Smooth muscle cell (in vitro differentiated cells): ENCODE results near the gene C4A. TPM values are rescaled to one million over a fixed set of nuclear protein-coding genes. Genes with fewer than 3 reads are reported as not detected.
A peak's percentile ranks its signal among the peaks of the same experiment; 100 is the strongest.
"Not testable (repeated sequence)": the region's sequence is repeated elsewhere in the genome, so short reads cannot be mapped to it uniquely, and the experiment has no call there.

Source experiments
- DNase-seq: peaks from one replicate; lab custom pipeline; 2025; ENCODE audit not compliant: unreplicated experiment; lab: John Stamatoyannopoulos, UW
- H2AFZ ChIP-seq: fragments of 200-600 bp; sonication (generic); 2 replicates; pipeline ENCODE4 v1.6.0; 2016; ENCODE audit warnings: antibody characterized with exemption, low read depth, mild to moderate bottlenecking
- H3F3A ChIP-seq: fragments of 200-600 bp; sonication (generic); 2 replicates; pipeline ENCODE4 v1.6.0; 2017; ENCODE audit warnings: antibody characterized with exemption, low read depth
- H3K27ac ChIP-seq: fragments of 200-600 bp; sonication (generic); 2 replicates; pipeline ENCODE4 v1.5.1; 2016; ENCODE audit warnings: low read depth, mild to moderate bottlenecking
- H3K27me3 ChIP-seq: fragments of 200-600 bp; sonication (generic); 2 replicates; pipeline ENCODE4 v1.6.1; 2016; ENCODE audit warnings: low read depth, mild to moderate bottlenecking
- H3K36me3 ChIP-seq: fragments of 200-600 bp; sonication (generic); 2 replicates; pipeline ENCODE4 v1.5.1; 2016; ENCODE audit warnings: low read depth
- H3K4me1 ChIP-seq: fragments of 200-600 bp; sonication (generic); 2 replicates; pipeline ENCODE4 v1.5.1; 2016; ENCODE audit warnings: low read depth
- H3K4me2 ChIP-seq: fragments of 200-600 bp; sonication (generic); 2 replicates; pipeline ENCODE4 v1.6.0; 2016; ENCODE audit warnings: mild to moderate bottlenecking
- H3K4me3 ChIP-seq: fragments of 200-600 bp; sonication (generic); 2 replicates; pipeline ENCODE4 v1.5.1; 2016; ENCODE audit warnings: mild to moderate bottlenecking
- H3K79me2 ChIP-seq: fragments of 200-600 bp; sonication (generic); 2 replicates; pipeline ENCODE4 v1.6.0; 2016; ENCODE audit warnings: low read depth, mild to moderate bottlenecking
- H3K9ac ChIP-seq: fragments of 200-600 bp; sonication (generic); 2 replicates; pipeline ENCODE4 v1.6.0; 2016; ENCODE audit warnings: low read depth
- H3K9me3 ChIP-seq: fragments of 200-600 bp; sonication (generic); replicated peaks from 2 replicates; pipeline ENCODE4 v1.5.1; 2016; ENCODE audit warnings: low read depth
- H4K20me1 ChIP-seq: fragments of 200-600 bp; sonication (generic); 2 replicates; pipeline ENCODE4 v1.6.0; 2016; ENCODE audit warnings: low read depth
- CTCF ChIP-seq: fragments of 200-600 bp; sonication (generic); IDR thresholded peaks from 2 replicates; pipeline ENCODE4 v1.5.1; 2017; ENCODE audit warnings: borderline replicate concordance, mild to moderate bottlenecking, antibody characterized with exemption; ENCODE audit not compliant: insufficient read depth, poor library complexity, severe bottlenecking
- WGBS: methylation state at CpG from one replicate; pipeline ENCODE4 v1.1.7; 2016; ENCODE audit warnings: low lambda C conversion rate; 5-methylcytosine and 5-hydroxymethylcytosine counted together
- polyA plus RNA-seq: library from polyadenylated mRNA; unstranded; fragments of >200 nt; fragmentation: Nextera tagmentation; extraction: Ambion mirVana; gene quantifications from 2 replicates; pipeline ENCODE4 v1.2.1, GENCODE V29; 2016
- total RNA-seq: library from RNA; depleted of rRNA; stranded (reverse); fragments of >200 nt; gene quantifications from 2 replicates; pipeline ENCODE4 v1.2.3, GENCODE V29; 2014

The C4A gene
- total and polyA plus RNA-seq, 2 experiments from 2014 or later, result 1.7 to 4.6 TPM

- H3K4me3 ChIP-seq, result no peak overlapping the region
- no peaks in the 10 kb centered on the region for H3F3A ChIP-seq
- H2AFZ ChIP-seq, result no peak overlapping the region
- H3K4me2 ChIP-seq, result peak overlapping the region; percentile 3
- no peak overlapping the region for H3K27ac ChIP-seq
- WGBS, result 84% methylated on average over 14 of the region's 14 CpGs
- no peaks in the 10 kb centered on the region for H4K20me1 ChIP-seq
- peaks cover 2% of the 10 kb centered on the region for H3K4me1 ChIP-seq
- no peaks in the 10 kb centered on the region for H3K9me3 ChIP-seq
- TF ChIP-seq CTCF, result no peak
- H3K9ac ChIP-seq, result no peak overlapping the region
- no peak for DNase-seq
- no peaks in the 10 kb centered on the region for H3K79me2 ChIP-seq
- H3K36me3 ChIP-seq, result no peaks in the 10 kb centered on the region
- no peaks in the 10 kb centered on the region for H3K27me3 ChIP-seq
Measured at GRCh38 chr6:32046450-32047083, 64.7 kb downstream of the C4A start.

GRCh38 chr6:32047084-32047478, 65.2 kb downstream of the C4A start:
- H3K79me2 ChIP-seq, result no peaks in the 10 kb centered on the region
- no peaks in the 10 kb centered on the region for H4K20me1 ChIP-seq
- peaks cover 2% of the 10 kb centered on the region for H3K4me1 ChIP-seq
- no peak overlapping the region for H3K9ac ChIP-seq
- no peak for DNase-seq
- TF ChIP-seq CTCF, result no peak
- no peak overlapping the region for H2AFZ ChIP-seq
- 50% methylated on average over 11 of the region's 11 CpGs for WGBS
- H3K27me3 ChIP-seq, result no peaks in the 10 kb centered on the region
- H3K4me3 ChIP-seq, result no peak overlapping the region
- no peak overlapping the region for H3K27ac ChIP-seq
- H3F3A ChIP-seq, result no peaks in the 10 kb centered on the region
- no peaks in the 10 kb centered on the region for H3K36me3 ChIP-seq
- H3K9me3 ChIP-seq, result no peaks in the 10 kb centered on the region
- H3K4me2 ChIP-seq, result peak overlapping the region; percentile 3

- H3K4me1 ChIP-seq, result peaks cover 2% of the 10 kb centered on the region
- H4K20me1 ChIP-seq, result no peaks in the 10 kb centered on the region
- no peaks in the 10 kb centered on the region for H3F3A ChIP-seq
- no peaks in the 10 kb centered on the region for H3K27me3 ChIP-seq
- H3K27ac ChIP-seq, result no peak overlapping the region
- no peak for DNase-seq
- no peak overlapping the region for H3K9ac ChIP-seq
- no peaks in the 10 kb centered on the region for H3K79me2 ChIP-seq
- no peak overlapping the region for H3K4me2 ChIP-seq
- no peak overlapping the region for H2AFZ ChIP-seq
- 97% methylated on average over 6 of the region's 6 CpGs for WGBS
- H3K9me3 ChIP-seq, result no peaks in the 10 kb centered on the region
- no peak for TF ChIP-seq CTCF
- H3K36me3 ChIP-seq, result no peaks in the 10 kb centered on the region
- H3K4me3 ChIP-seq, result no peak overlapping the region
Measured at GRCh38 chr6:32047539-32047854, 65.6 kb downstream of the C4A start.

GRCh38 chr6:32047855-32048766, 66.3 kb downstream of the C4A start:
- Histone ChIP-seq H3K79me2 (no peaks in the 10 kb centered on the region), H3K27ac (no peak overlapping the region), H2AFZ (no peak overlapping the region), H3K36me3 (no peaks in the 10 kb centered on the region), H3K4me2 (no peak overlapping the region), H3K27me3 (no peaks in the 10 kb centered on the region), H3F3A (no peaks in the 10 kb centered on the region), H3K4me3 (no peak overlapping the region), H4K20me1 (no peaks in the 10 kb centered on the region), H3K9ac (no peak overlapping the region), H3K9me3 (no peaks in the 10 kb centered on the region), H3K4me1 (peaks cover 2% of the 10 kb centered on the region)
- WGBS, result 68% methylated on average over 42 of the region's 42 CpGs
- peak; percentile 76 for TF ChIP-seq CTCF
- DNase-seq, result peak; percentile 21

- not testable (repeated sequence) for H3K4me1 ChIP-seq, H3K27ac ChIP-seq, DNase-seq, H3F3A ChIP-seq, H3K79me2 ChIP-seq, H3K9me3 ChIP-seq, H3K9ac ChIP-seq, H3K4me3 ChIP-seq, H3K27me3 ChIP-seq, H4K20me1 ChIP-seq, H2AFZ ChIP-seq, H3K4me2 ChIP-seq, H3K36me3 ChIP-seq
- 97% methylated on average over 21 of the region's 21 CpGs for WGBS
Measured at GRCh38 chr6:32049149-32049548, 67.3 kb downstream of the C4A start.
